HG03066 (cell line): ENCODE results near the gene PSMD14.

Source experiments
- ATAC-seq: cut with Tn5 transposase; IDR thresholded peaks from one replicate; pipeline ENCODE4 v1.9.1; 2021; ENCODE audit warnings: low read depth; ENCODE audit not compliant: unreplicated experiment

Gene PSMD14

GRCh38 chr2:161374446-161374845, 66.2 kb downstream of the PSMD14 start:
- ATAC-seq, result no peak

GRCh38 chr2:161379740-161380139, 71.5 kb downstream of the PSMD14 start:
- ATAC-seq, result no peak

- no peak for ATAC-seq
These were observed 73.3 kb downstream of the PSMD14 start for GRCh38 chr2:161381546-161381945.

GRCh38 chr2:161382747-161383146, 74.5 kb downstream of the PSMD14 start:
- ATAC-seq, result no peak

GRCh38 chr2:161384864-161385263, 76.6 kb downstream of the PSMD14 start:
- peak; percentile 67 for ATAC-seq

GRCh38 chr2:161386228-161386824, 78.1 kb downstream of the PSMD14 start:
- peak; percentile 65 for ATAC-seq

- peak; percentile 28 for ATAC-seq
These were observed 80.0 kb downstream of the PSMD14 start for GRCh38 chr2:161388146-161388779.

GRCh38 chr2:161391737-161392506, 83.7 kb downstream of the PSMD14 start:
- no peak for ATAC-seq

- ATAC-seq, result no peak
These were observed 91.9 kb downstream of the PSMD14 start for GRCh38 chr2:161400076-161400475.

- ATAC-seq, result no peak
These were observed 94.1 kb downstream of the PSMD14 start for GRCh38 chr2:161402297-161402696.

GRCh38 chr2:161406316-161406715, 98.1 kb downstream of the PSMD14 start:
- ATAC-seq, result no peak

GRCh38 chr2:161407597-161407996, 99.4 kb downstream of the PSMD14 start:
- no peak for ATAC-seq

GRCh38 chr2:161409308-161409907, 101.2 kb downstream of the PSMD14 start:
- ATAC-seq, result no peak

- no peak for ATAC-seq
These were observed 104.1 kb downstream of the PSMD14 start for GRCh38 chr2:161412346-161412745.

GRCh38 chr2:161414042-161415033, 106.1 kb downstream of the PSMD14 start:
- peak; percentile 38 for ATAC-seq

GRCh38 chr2:161415034-161415986, 107.1 kb downstream of the PSMD14 start:
- ATAC-seq, result peak; percentile 29

- ATAC-seq, result no peak
These were observed 107.9 kb downstream of the PSMD14 start, which contains the start of gene TBR1 for GRCh38 chr2:161415987-161416707. TSS of gene TBR1 (plus strand) at chr2:161416297. CDS start at chr2:161416411, 114 bp downstream.

GRCh38 chr2:161416708-161417437, 108.6 kb downstream of the PSMD14 start:
- no peak for ATAC-seq
